Mucosa of gallbladder (tissue), 1 donor: ENCODE results near the gene WSCD2. TPM values are rescaled to one million over a fixed set of nuclear protein-coding genes. Genes with fewer than 3 reads are reported as not detected.
"Not testable (repeated sequence)": the region's sequence is repeated elsewhere in the genome, so short reads cannot be mapped to it uniquely, and the experiment has no call there.

Experiments used
- DNase-seq: peaks from one replicate; pipeline ENCODE4 v3.0.0-alpha.2; 2020; ENCODE audit warnings: low spot score
- total RNA-seq: library from RNA; stranded (reverse); gene quantifications from one replicate; pipeline ENCODE4 v1.2.1, GENCODE V29; 2021
- donor health status: DM: no; HTN: no; CAD: no.

The WSCD2 gene
- total RNA-seq, 1 donor from 2014 or later = 0.26 TPM

- no peak for DNase-seq
These were observed 67.2 kb downstream of the WSCD2 start for GRCh38 chr12:108196319-108196718.

- DNase-seq = no peak
These were observed 67.8 kb downstream of the WSCD2 start for GRCh38 chr12:108196921-108197320.

GRCh38 chr12:108198043-108198442 is 69.0 kb downstream of the WSCD2 start:
- DNase-seq = no peak

GRCh38 chr12:108199106-108199505 is 70.0 kb downstream of the WSCD2 start:
- DNase-seq = no peak

- no peak for DNase-seq
These were observed 72.7 kb downstream of the WSCD2 start for GRCh38 chr12:108201808-108202207.

- no peak for DNase-seq
These were observed 75.3 kb downstream of the WSCD2 start for GRCh38 chr12:108204117-108204987.

GRCh38 chr12:108205864-108206263 is 76.8 kb downstream of the WSCD2 start:
- no peak for DNase-seq

GRCh38 chr12:108207791-108208730 is 79.0 kb downstream of the WSCD2 start:
- DNase-seq = no peak

- no peak for DNase-seq
These were observed 80.9 kb downstream of the WSCD2 start for GRCh38 chr12:108210001-108210400.

- DNase-seq = no peak
These were observed 82.1 kb downstream of the WSCD2 start for GRCh38 chr12:108211157-108211556.

- no peak for DNase-seq
These were observed 84.9 kb downstream of the WSCD2 start for GRCh38 chr12:108213871-108214445.

- DNase-seq = peak; percentile 41
These were observed 85.4 kb downstream of the WSCD2 start for GRCh38 chr12:108214486-108214885.

- no peak for DNase-seq
These were observed 86.4 kb downstream of the WSCD2 start for GRCh38 chr12:108215458-108215857.

GRCh38 chr12:108218921-108219320 is 89.8 kb downstream of the WSCD2 start:
- DNase-seq = no peak

GRCh38 chr12:108225101-108225500 is 96.0 kb downstream of the WSCD2 start:
- not testable (repeated sequence) for DNase-seq

GRCh38 chr12:108226866-108227265 is 97.8 kb downstream of the WSCD2 start:
- no peak for DNase-seq

GRCh38 chr12:108228746-108229145 is 99.7 kb downstream of the WSCD2 start:
- no peak for DNase-seq

GRCh38 chr12:108231109-108231905 is 102.2 kb downstream of the WSCD2 start:
- DNase-seq = no peak

GRCh38 chr12:108231909-108232434 is 102.9 kb downstream of the WSCD2 start:
- DNase-seq = no peak

GRCh38 chr12:108232565-108232964 is 103.5 kb downstream of the WSCD2 start:
- DNase-seq = no peak

GRCh38 chr12:108234158-108234557 is 105.1 kb downstream of the WSCD2 start:
- no peak for DNase-seq
